GM21515 (cell line): ENCODE data around the gene CDC42EP2.
"Not testable (repeated sequence)": the region's sequence is repeated elsewhere in the genome, so short reads cannot be mapped to it uniquely, and the experiment has no call there.

Source experiments
- ATAC-seq: cut with Tn5 transposase; IDR thresholded peaks from one replicate; pipeline ENCODE4 v1.9.1; 2021; ENCODE audit not compliant: unreplicated experiment

CDC42EP2 gene

GRCh38 chr11:65317025-65317786 lies 2.5 kb downstream of the CDC42EP2 start:
- ATAC-seq, result no peak

- no peak for ATAC-seq
Measured at GRCh38 chr11:65320386-65321075, 5.9 kb downstream of the CDC42EP2 start.

- ATAC-seq, result no peak
Measured at GRCh38 chr11:65321076-65321475, 6.4 kb downstream of the CDC42EP2 start.

- no peak for ATAC-seq
Measured at GRCh38 chr11:65321828-65322485, 7.3 kb downstream of the CDC42EP2 start.

- ATAC-seq, result no peak
Measured at GRCh38 chr11:65323813-65324212, 9.1 kb downstream of the CDC42EP2 start.

GRCh38 chr11:65325435-65325834 lies 10.8 kb downstream of the CDC42EP2 start:
- no peak for ATAC-seq

GRCh38 chr11:65327021-65327420 lies 12.4 kb downstream of the CDC42EP2 start:
- no peak for ATAC-seq

GRCh38 chr11:65329478-65329877 lies 14.8 kb downstream of the CDC42EP2 start:
- ATAC-seq, result no peak

- ATAC-seq, result no peak
Measured at GRCh38 chr11:65329944-65330403, 15.3 kb downstream of the CDC42EP2 start.

- no peak for ATAC-seq
Measured at GRCh38 chr11:65330544-65330943, 15.9 kb downstream of the CDC42EP2 start.

GRCh38 chr11:65332591-65332990 lies 17.9 kb downstream of the CDC42EP2 start:
- ATAC-seq, result not testable (repeated sequence)

- no peak for ATAC-seq
Measured at GRCh38 chr11:65334696-65335295, 20.1 kb downstream of the CDC42EP2 start.

- ATAC-seq, result no peak
Measured at GRCh38 chr11:65338676-65339075, 24.0 kb downstream of the CDC42EP2 start.

GRCh38 chr11:65340226-65340625 lies 25.6 kb downstream of the CDC42EP2 start:
- no peak for ATAC-seq

GRCh38 chr11:65341856-65342255 lies 27.2 kb downstream of the CDC42EP2 start:
- no peak for ATAC-seq

GRCh38 chr11:65351511-65351910 lies 36.8 kb downstream of the CDC42EP2 start:
- no peak for ATAC-seq

- ATAC-seq, result no peak
Measured at GRCh38 chr11:65352783-65353182, 38.1 kb downstream of the CDC42EP2 start.

GRCh38 chr11:65353376-65353775 lies 38.7 kb downstream of the CDC42EP2 start:
- no peak for ATAC-seq

- ATAC-seq, result no peak
Measured at GRCh38 chr11:65353900-65354264, 39.2 kb downstream of the CDC42EP2 start.

- ATAC-seq, result peak; percentile 82
Measured at GRCh38 chr11:65354265-65355012, 39.8 kb downstream of the CDC42EP2 start, which contains the start of gene TIGD3. TSS of gene TIGD3 (plus strand) at chr11:65354751. CDS start at chr11:65355809, 1,058 bp downstream.
